Measurements from ENCODE around the gene EIF4G3.

DNA sequence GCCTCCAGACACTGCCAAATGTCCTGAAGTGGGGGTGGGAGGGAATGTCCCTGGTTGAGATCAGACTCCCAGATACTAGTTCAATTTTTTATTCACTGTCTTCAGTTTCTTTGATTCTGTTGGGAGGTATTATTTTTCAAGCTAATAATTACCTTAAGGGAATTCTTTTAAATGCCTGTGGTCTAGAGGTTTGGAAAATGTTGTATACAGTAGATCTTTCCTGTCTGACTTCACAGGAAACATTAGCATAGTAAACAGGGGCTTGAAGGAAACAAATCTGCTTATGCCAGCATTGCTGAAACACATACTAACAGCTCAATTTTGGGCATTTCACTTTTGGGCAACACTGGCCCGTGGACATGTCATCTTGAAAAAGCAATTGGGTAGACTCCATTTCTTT is 305.3 kb downstream of the EIF4G3 start:
- TF ChIP-seq ZC3H10 (CRISPR knock-in tag; IDR thresholded peaks at IDR 0.05) (no peak), SNAI2 (CRISPR knock-in tag; IDR thresholded peaks at IDR 0.05) (no peak), TCF4 (CRISPR knock-in tag; IDR thresholded peaks at IDR 0.05; ENCODE audit: borderline replicate concordance) (no peak), BACH2 (CRISPR knock-in tag; IDR thresholded peaks at IDR 0.05; ENCODE audit: borderline replicate concordance) (no peak), ISL1 (CRISPR knock-in tag; IDR thresholded peaks at IDR 0.05) (no peak), RARB (CRISPR knock-in tag; IDR thresholded peaks at IDR 0.05) (no peak), ZFP30 (CRISPR knock-in tag; IDR thresholded peaks at IDR 0.05) (no peak), GLIS3 (CRISPR knock-in tag; IDR thresholded peaks at IDR 0.05) (no peak), ZFP3 (CRISPR knock-in tag; IDR thresholded peaks at IDR 0.05) (no peak), ARNTL (CRISPR knock-in tag; IDR thresholded peaks at IDR 0.05; ENCODE audit: borderline replicate concordance, low read depth) (no peak), ZNF8 (CRISPR knock-in tag; IDR thresholded peaks at IDR 0.05) (no peak)
- TF ChIP-seq, protein P1, sequence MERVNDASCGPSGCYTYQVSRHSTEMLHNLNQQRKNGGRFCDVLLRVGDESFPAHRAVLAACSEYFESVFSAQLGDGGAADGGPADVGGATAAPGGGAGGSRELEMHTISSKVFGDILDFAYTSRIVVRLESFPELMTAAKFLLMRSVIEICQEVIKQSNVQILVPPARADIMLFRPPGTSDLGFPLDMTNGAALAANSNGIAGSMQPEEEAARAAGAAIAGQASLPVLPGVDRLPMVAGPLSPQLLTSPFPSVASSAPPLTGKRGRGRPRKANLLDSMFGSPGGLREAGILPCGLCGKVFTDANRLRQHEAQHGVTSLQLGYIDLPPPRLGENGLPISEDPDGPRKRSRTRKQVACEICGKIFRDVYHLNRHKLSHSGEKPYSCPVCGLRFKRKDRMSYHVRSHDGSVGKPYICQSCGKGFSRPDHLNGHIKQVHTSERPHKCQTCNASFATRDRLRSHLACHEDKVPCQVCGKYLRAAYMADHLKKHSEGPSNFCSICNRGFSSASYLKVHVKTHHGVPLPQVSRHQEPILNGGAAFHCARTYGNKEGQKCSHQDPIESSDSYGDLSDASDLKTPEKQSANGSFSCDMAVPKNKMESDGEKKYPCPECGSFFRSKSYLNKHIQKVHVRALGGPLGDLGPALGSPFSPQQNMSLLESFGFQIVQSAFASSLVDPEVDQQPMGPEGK (CRISPR knock-in tag; IDR thresholded peaks at IDR 0.05; ENCODE audit: borderline replicate concordance), result no peak
- TF ChIP-seq, protein P2, sequence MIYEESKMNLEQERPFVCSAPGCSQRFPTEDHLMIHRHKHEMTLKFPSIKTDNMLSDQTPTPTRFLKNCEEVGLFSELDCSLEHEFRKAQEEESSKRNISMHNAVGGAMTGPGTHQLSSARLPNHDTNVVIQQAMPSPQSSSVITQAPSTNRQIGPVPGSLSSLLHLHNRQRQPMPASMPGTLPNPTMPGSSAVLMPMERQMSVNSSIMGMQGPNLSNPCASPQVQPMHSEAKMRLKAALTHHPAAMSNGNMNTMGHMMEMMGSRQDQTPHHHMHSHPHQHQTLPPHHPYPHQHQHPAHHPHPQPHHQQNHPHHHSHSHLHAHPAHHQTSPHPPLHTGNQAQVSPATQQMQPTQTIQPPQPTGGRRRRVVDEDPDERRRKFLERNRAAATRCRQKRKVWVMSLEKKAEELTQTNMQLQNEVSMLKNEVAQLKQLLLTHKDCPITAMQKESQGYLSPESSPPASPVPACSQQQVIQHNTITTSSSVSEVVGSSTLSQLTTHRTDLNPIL (CRISPR knock-in tag; IDR thresholded peaks at IDR 0.05; ENCODE audit: low read depth), result no peak
